Measurements from ENCODE around the gene BCAS3. TPM values are rescaled to one million over a fixed set of nuclear protein-coding genes. Genes with fewer than 3 reads are reported as not detected.
A peak's percentile ranks its signal among the peaks of the same experiment; 100 is the strongest.

BCAS3 gene
- total RNA-seq, 6 experiments from 2014 or later = 9.2 to 22.1 (median 14.2) TPM

DNA sequence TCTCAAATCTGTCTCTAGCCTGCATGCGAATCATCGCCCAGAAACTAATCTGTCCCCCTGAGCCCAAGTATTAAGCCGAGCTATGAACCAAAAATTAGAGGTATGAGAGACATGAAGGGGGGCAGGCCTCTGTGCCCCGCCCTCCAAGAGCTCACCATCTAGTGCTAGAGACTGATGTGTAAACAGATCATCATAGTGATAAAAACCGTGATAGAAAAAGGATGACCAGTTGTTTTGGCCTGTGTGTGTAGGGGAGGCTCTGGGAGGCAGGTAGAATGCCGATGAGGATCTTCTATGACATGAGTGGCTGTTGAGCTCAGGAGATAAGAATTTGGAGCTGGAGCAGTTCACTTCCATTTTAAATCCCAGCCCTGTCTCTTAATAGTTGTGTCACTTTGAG lies 632.9 kb downstream of the BCAS3 start:
- intact Hi-C loops (cut with DNase I) = no loop called here
- DNase-seq (no peak), ATAC-seq (no peak)
- Histone ChIP-seq H3K27ac (no peak overlapping the region), H3K27me3 (no peaks in the 10 kb centered on the region), H3K4me3 (no peak overlapping the region), H3K36me3 (no peaks in the 10 kb centered on the region), H3K9me3 (no peaks in the 10 kb centered on the region), H3K4me1 (peaks cover 0 to 7% (median 0%) of the 10 kb centered on the region in 4 donors)
- WGBS (ENCODE audit: insufficient coverage, low coverage, low lambda C conversion rate, missing lambda C conversion rate) = 98% methylated on average over 6 of the region's 6 CpGs
- TF ChIP-seq POLR2A (IDR thresholded peaks at IDR 0.05) = no peak
- TF ChIP-seq, protein P1, sequence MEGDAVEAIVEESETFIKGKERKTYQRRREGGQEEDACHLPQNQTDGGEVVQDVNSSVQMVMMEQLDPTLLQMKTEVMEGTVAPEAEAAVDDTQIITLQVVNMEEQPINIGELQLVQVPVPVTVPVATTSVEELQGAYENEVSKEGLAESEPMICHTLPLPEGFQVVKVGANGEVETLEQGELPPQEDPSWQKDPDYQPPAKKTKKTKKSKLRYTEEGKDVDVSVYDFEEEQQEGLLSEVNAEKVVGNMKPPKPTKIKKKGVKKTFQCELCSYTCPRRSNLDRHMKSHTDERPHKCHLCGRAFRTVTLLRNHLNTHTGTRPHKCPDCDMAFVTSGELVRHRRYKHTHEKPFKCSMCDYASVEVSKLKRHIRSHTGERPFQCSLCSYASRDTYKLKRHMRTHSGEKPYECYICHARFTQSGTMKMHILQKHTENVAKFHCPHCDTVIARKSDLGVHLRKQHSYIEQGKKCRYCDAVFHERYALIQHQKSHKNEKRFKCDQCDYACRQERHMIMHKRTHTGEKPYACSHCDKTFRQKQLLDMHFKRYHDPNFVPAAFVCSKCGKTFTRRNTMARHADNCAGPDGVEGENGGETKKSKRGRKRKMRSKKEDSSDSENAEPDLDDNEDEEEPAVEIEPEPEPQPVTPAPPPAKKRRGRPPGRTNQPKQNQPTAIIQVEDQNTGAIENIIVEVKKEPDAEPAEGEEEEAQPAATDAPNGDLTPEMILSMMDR (IDR thresholded peaks at IDR 0.05) = no peak

DNA sequence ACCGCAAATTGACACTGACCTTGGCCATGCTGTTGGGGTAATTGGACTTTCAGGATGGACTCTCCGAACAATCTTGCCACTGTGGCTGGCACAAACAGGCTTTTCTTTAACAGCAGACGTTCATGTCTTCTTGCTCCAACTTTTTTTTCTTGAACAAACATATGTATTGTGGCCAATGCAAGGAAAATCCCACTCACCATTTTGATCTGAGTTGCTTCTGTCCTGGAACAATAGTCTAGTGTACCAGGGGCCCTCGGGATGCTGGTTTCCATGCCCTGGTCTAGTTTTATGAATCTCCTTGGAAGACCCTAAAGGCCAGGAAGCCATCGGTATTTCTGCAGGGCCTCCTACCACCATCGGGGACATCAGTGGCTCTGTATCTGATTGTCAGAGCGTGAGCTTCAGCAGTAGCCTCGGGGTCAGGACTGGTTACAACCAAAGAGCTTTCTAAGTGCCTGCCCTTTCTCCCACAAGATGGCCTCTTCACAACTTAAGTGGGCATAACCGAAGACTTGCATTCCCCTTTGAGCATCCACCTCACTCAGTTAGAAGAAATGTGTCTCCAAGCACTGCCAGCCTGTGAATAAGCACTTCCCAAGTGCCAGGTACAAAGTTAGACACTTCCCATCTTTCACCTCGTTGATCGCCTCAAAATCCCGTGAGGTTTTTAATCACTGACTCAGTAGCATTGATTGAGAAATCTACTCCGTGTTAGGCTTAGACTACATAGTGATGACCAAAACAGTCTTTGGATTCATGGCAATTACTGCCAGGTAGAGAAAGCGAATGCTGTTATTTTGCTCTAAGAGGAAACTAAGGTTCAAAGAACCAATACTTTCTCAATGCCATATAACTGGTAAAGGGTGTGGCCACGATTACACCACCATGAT lies 635.0 kb downstream of the BCAS3 start:
- 96% methylated on average over 11 of the region's 15 CpGs for WGBS (ENCODE audit: insufficient coverage, low coverage, low lambda C conversion rate, missing lambda C conversion rate)
- Histone ChIP-seq H3K4me3 (no peak overlapping the region), H3K9me3 (no peaks in the 10 kb centered on the region), H3K27me3 (no peaks in the 10 kb centered on the region), H3K36me3 (no peaks in the 10 kb centered on the region), H3K27ac (no peak overlapping the region), H3K4me1 (peaks cover 0 to 7% (median 0%) of the 10 kb centered on the region in 4 donors)
- TF ChIP-seq, protein P1 (IDR thresholded peaks at IDR 0.05) = no peak
- TF ChIP-seq POLR2A (IDR thresholded peaks at IDR 0.05) = no peak
- DNase-seq (no peak), ATAC-seq (no peak)
- intact Hi-C loops (cut with DNase I) = no loop called here

DNA sequence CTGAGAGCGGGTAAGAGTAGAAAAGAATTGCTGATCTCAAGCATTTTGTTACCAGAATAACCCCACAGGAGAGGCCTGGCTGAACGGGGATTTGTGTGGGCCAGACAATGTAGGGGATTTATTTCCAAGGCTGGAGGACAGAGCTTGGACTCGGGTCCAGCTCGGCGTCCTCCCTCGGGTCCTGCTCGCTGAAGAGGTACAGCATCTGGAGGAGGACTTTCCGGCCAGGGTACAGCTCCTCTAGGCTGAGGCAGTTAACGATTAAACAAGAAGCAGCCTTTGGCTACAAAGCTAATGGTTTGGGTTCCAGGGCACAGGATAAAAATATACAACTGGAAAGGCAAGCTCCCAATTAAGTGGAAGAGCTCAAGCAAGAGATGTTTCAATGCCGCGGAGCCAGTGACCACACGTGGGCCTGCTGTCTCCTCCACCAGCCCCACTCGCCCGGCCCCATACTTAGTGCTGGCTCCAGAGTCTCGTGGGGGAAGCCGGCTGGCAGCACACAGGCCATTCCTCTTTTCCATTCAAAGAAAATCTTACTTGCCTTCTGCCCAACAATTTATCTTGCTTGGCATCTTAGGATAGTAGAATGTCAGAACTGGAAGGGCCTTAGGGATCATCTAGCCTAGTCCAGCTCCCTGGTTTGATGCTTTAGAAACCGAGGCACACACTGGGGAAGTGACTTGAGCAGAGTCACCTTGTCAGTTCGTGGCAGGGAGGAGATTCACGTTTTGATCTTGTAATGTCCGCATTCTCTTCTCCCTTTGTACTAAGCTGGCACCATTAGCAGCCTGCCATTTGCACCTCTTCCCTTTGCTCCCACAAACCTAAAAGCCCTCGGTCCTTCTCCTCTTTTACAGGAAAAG lies 636.0 kb downstream of the BCAS3 start:
- peaks cover 0 to 7% (median 0%) of the 10 kb centered on the region in 4 donors for H3K4me1 ChIP-seq
- H3K9me3 ChIP-seq = no peaks in the 10 kb centered on the region
- H3K27ac ChIP-seq = no peak overlapping the region
- H3K4me3 ChIP-seq = no peak overlapping the region
- no peak for TF ChIP-seq POLR2A (IDR thresholded peaks at IDR 0.05)
- intact Hi-C loops (cut with DNase I) = no loop called here
- DNase-seq (no peak), ATAC-seq (peak in 1 of 4 donors; percentile 46)
- WGBS (ENCODE audit: insufficient coverage, low coverage, low lambda C conversion rate, missing lambda C conversion rate) = 80% methylated on average over 11 of the region's 21 CpGs
- H3K27me3 ChIP-seq = no peaks in the 10 kb centered on the region
- no peaks in the 10 kb centered on the region for H3K36me3 ChIP-seq

DNA sequence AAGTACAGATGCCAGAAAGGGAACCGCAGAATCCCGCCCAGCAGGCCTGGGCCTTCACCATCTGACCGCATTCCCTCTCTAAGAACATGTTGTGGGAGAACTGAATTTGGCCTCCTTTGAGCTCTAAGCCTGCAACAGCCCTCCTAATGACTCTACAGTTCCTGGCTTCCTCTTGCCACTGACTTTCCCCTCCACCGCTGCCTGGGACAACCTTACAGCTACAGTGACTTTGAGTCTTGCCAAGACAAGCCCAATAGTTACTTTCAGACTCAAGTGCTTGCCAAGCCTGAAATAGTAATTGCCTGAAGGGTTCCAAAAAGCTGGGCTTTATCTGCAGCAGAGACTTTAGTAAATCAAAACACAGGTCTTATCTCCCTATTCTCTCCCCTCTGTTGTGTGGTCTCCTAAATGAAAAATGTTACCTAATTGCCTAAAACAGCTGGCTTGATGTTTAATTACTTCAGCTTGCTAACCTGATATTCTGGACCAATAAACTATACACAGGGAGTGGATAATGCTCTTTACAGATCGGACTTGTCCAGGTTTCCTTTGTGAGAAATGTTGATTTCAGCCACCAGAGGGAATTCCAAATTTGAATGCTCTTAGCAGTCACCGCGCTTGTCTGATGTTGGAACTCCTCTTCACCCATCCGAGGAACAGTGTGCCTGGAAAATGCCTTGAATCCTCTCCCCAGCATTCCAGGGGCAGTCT lies 636.9 kb downstream of the BCAS3 start:
- WGBS (ENCODE audit: insufficient coverage, low coverage, low lambda C conversion rate, missing lambda C conversion rate) = 89% methylated on average over 5 of the region's 8 CpGs
- Histone ChIP-seq H3K27me3 (no peaks in the 10 kb centered on the region), H3K4me3 (no peak overlapping the region), H3K27ac (no peak overlapping the region), H3K36me3 (no peaks in the 10 kb centered on the region), H3K4me1 (peaks cover 0 to 7% (median 0%) of the 10 kb centered on the region in 4 donors), H3K9me3 (no peaks in the 10 kb centered on the region)
- ATAC-seq (peak in 3 of 4 donors; percentile 19 to 37 (median 32)), DNase-seq (no peak)
- intact Hi-C loops (cut with DNase I) = no loop called here
- TF ChIP-seq POLR2A (IDR thresholded peaks at IDR 0.05) = no peak
- TF ChIP-seq, protein P1 (IDR thresholded peaks at IDR 0.05) = no peak
